Measurements from ENCODE around the gene NAA38.

The NAA38 gene

GRCh38 chr17:7807206-7807605 lies 50.2 kb downstream of the NAA38 start:
- DNase-seq (ENCODE audit: low read depth) = no peak
- TF ChIP-seq CTCF (conservative IDR thresholded peaks at IDR 0.05; ENCODE audit: low read depth, low read length) = no peak
- H3K4me3 ChIP-seq (ENCODE audit: low read depth, low read length) = no peak overlapping the region

All from choroid plexus epithelial cell (primary cell).